HUES64 (cell line): ENCODE results near the gene ADAMTS15.

Experiments used
- H3K27ac ChIP-seq: 2 replicates; pipeline ENCODE4 v1.7.0; 2013; ENCODE audit warnings: low read depth, low read length, inconsistent platforms
- H3K27me3 ChIP-seq: 2 replicates; pipeline ENCODE4 v1.6.1; 2013; ENCODE audit warnings: mild to moderate bottlenecking, low read length; ENCODE audit not compliant: insufficient read depth
- H3K36me3 ChIP-seq: 2 replicates; pipeline ENCODE4 v1.6.1; 2013; ENCODE audit warnings: mild to moderate bottlenecking, low read length; ENCODE audit not compliant: insufficient read depth
- H3K4me1 ChIP-seq: 2 replicates; pipeline ENCODE4 v1.6.1; 2013; ENCODE audit warnings: mild to moderate bottlenecking, low read length, moderate library complexity; ENCODE audit not compliant: insufficient read depth
- H3K4me3 ChIP-seq: 2 replicates; pipeline ENCODE4 v1.5.1; 2013; ENCODE audit warnings: mild to moderate bottlenecking, low read length, moderate library complexity
- H3K9ac ChIP-seq: 2 replicates; pipeline ENCODE4 v1.6.1; 2013; ENCODE audit warnings: mild to moderate bottlenecking, low read depth, low read length
- H3K9me3 ChIP-seq: 2 replicates; pipeline ENCODE4 v1.6.1; 2013; ENCODE audit warnings: low read depth, low read length; ENCODE audit not compliant: insufficient read depth
- WGBS: fragments of 150-250, 120-280 bp; methylation state at CpG from one replicate; pipeline ENCODE4 v1.1.7; 2013; ENCODE audit warnings: missing lambda C conversion rate; 5-methylcytosine and 5-hydroxymethylcytosine counted together

Gene ADAMTS15

DNA sequence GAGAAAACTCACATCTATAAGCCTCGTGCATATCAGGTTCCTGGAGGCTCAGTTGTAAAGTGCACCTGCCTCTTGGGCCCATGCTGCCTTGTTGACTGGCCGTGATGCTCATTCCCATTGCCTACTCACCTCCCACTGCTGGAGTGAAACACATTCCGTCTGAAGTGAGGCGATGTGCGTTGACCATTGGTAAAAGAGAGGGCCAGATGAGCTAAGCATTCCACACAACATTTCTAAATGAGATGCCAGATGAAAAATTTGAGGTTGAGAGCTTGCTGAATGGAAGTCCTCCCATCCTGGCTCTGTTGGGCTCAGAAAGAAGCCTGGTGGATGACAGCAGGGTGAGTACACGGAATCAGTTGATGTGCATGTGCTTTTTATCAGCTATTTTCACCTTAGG is 8.6 kb upstream of the ADAMTS15 start:
- Histone ChIP-seq H3K4me3 (no peak overlapping the region), H3K36me3 (no peaks in the 10 kb centered on the region), H3K4me1 (no peaks in the 10 kb centered on the region; the same call in 1 of the 2 replicates), H3K9me3 (no peaks in the 10 kb centered on the region), H3K9ac (no peak overlapping the region), H3K27ac (no peak overlapping the region), H3K27me3 (0 out of 2 replicates have a peak, but pooled peaks cover 3% of the 10 kb centered on the region)
- WGBS = 85% methylated on average over 6 of the region's 6 CpGs

DNA sequence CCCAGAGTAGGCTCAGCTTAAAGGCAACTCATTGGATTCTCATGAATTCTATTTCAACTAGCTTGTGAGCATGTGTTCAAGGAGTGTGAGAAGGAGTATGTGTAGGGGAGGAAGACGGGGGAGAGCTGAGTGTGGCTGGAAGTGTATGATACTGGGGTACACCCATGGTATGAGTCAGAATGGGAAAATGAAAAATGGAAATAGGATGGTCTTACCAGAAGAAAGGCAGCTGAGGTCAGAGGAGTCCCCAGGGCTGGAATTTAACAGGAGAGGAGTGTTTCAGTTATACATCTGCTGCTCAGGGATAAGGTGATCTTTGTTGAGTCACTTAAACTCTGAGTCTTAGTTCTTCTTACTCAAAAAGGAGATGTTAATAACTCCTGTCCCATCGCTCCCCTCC is 6.7 kb upstream of the ADAMTS15 start:
- Histone ChIP-seq H3K4me1 (no peaks in the 10 kb centered on the region), H3K27ac (no peak overlapping the region), H3K9me3 (no peaks in the 10 kb centered on the region), H3K27me3 (peaks cover 14% of the 10 kb centered on the region), H3K9ac (no peak overlapping the region), H3K36me3 (no peaks in the 10 kb centered on the region), H3K4me3 (no peak overlapping the region)
- 95% methylated on average over 1 of the region's 2 CpGs for WGBS

DNA sequence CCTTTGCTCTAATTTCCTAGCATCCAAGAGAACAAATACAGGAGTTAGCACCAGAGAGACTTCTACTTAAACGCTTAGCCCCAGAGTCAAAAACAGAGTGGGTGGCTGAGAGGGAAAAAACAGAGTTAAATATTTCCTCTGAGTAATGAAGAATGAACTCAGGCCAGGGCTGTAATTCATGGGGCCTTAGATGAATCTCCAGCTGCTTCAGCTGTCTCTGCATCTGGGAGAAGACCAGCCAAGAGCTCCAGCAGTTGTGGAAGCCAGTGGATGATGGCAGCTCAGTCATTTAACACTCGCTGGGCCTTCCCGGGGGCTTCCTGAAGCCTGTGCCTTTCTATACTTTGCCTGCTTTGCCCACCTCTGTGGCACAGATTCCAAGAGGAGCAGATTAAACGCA is 5.7 kb upstream of the ADAMTS15 start:
- H3K4me3 ChIP-seq = no peak overlapping the region
- no peaks in the 10 kb centered on the region for H3K4me1 ChIP-seq
- no peak overlapping the region for H3K9ac ChIP-seq
- peaks cover 22% of the 10 kb centered on the region for H3K27me3 ChIP-seq
- no peaks in the 10 kb centered on the region for H3K36me3 ChIP-seq
- WGBS = 90% methylated on average over 4 of the region's 4 CpGs
- H3K27ac ChIP-seq = no peak overlapping the region
- H3K9me3 ChIP-seq = no peaks in the 10 kb centered on the region

DNA sequence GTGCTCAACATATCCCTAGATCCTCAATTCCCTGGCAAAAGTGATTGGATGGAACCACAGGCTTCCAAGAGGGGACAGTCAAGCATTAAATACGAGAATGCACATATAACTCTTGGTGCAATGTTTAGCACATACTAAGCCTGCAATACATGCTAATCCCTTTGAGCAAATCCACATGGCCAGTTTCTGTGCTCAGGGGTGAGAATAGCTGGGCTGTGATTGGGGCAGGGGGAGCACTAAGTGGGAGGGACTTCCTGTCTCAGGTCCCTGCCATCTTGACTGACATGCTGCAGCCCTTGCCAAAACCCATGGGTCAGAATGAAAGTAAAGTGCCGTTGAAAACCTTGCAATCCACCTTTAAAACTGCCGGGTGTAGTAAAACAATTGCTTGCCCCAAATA is 2.7 kb upstream of the ADAMTS15 start:
- 92% methylated on average over 3 of the region's 3 CpGs for WGBS
- Histone ChIP-seq H3K36me3 (no peaks in the 10 kb centered on the region), H3K9ac (no peak overlapping the region)

DNA sequence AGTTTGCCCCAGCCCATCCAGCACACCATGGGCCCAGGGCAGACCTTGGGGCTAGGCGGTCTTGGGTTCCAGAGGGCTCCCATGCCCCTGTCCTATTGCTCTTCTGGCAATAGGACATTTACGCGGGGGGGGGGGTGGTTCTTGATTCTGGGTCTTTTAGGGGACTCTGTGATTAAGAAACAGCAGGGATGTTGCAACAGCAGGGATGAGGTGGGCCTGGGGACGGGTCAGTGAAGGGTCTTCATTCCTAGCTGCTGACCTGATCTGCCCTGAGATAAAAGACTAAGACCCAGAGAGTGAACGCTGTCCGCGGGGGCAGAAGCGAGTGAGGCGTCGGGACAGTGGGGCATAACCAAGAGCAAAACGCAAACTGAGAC is 418 bp upstream of the ADAMTS15 start:
- Histone ChIP-seq H3K9ac (no peak overlapping the region), H3K4me3 (peak overlapping the region; percentile 59), H3K4me1 (no peaks in the 10 kb centered on the region), H3K27me3 (peaks cover 71% of the 10 kb centered on the region), H3K36me3 (no peaks in the 10 kb centered on the region), H3K9me3 (no peaks in the 10 kb centered on the region), H3K27ac (no peak overlapping the region)
- WGBS = 11% methylated on average over 11 of the region's 11 CpGs

More for the DNA sequence above, 2.7 kb upstream of the ADAMTS15 start:
- peaks cover 52% of the 10 kb centered on the region for H3K27me3 ChIP-seq
- no peak overlapping the region for H3K27ac ChIP-seq
- no peak overlapping the region for H3K4me3 ChIP-seq
- H3K9me3 ChIP-seq = no peaks in the 10 kb centered on the region
- no peaks in the 10 kb centered on the region for H3K4me1 ChIP-seq

DNA sequence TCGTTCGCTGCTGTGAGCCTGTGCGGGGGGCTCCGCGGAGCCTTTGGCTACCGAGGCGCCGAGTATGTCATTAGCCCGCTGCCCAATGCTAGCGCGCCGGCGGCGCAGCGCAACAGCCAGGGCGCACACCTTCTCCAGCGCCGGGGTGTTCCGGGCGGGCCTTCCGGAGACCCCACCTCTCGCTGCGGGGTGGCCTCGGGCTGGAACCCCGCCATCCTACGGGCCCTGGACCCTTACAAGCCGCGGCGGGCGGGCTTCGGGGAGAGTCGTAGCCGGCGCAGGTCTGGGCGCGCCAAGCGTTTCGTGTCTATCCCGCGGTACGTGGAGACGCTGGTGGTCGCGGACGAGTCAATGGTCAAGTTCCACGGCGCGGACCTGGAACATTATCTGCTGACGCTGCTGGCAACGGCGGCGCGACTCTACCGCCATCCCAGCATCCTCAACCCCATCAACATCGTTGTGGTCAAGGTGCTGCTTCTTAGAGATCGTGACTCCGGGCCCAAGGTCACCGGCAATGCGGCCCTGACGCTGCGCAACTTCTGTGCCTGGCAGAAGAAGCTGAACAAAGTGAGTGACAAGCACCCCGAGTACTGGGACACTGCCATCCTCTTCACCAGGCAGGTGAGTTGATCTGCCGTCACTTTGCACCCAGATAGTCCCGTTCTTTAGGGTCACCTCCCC is 1.0 kb downstream of the ADAMTS15 start:
- H3K27ac ChIP-seq = no peak overlapping the region
- WGBS = 2% methylated on average over 64 of the region's 64 CpGs
- peaks cover 85% of the 10 kb centered on the region for H3K27me3 ChIP-seq
- no peaks in the 10 kb centered on the region for H3K9me3 ChIP-seq
- no peak overlapping the region for H3K9ac ChIP-seq
- no peaks in the 10 kb centered on the region for H3K36me3 ChIP-seq
- no peaks in the 10 kb centered on the region for H3K4me1 ChIP-seq
- peak overlapping the region; percentile 59 for H3K4me3 ChIP-seq

DNA sequence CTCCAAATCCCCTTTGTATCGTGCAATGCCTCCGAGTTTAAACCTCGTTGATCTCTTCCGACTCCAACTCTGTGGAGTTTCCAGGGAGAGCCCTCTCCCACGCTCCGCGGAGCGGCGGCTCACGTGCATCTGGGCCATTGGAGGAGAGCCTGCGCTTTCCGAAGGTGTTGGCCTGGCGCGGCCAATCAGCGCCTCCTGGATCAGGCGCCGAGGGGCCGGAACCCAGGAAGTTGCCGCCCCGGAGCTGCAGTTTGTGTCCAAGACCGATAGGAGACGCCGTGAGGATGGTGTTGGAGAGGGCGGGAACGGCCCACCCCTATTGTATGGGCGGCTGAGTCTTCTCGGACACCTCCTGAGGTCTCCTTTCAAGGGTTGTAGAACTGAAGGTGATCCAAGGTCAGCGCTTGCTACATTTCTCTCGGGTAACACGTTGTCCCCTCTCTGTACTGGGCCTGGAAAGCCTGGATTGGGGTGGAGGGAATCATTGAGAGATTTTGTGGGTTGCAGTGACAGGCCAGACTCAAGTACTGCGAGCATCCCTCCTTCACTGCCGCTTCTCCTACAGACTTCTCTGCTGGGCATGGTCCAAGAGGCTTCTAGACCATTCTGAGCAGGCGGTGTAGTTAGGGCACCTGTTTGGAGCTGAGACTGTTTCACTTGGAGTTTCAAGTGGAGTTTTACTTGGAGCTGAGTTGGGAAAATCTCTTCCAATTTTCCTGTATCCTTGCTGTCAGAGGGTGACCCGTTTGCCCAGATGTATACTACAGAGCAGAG is 1.7 kb downstream of the ADAMTS15 start:
- Histone ChIP-seq H3K4me3 (peak overlapping the region; percentile 59), H3K27ac (no peak overlapping the region), H3K4me1 (no peaks in the 10 kb centered on the region), H3K36me3 (no peaks in the 10 kb centered on the region), H3K27me3 (peaks cover 92% of the 10 kb centered on the region), H3K9me3 (no peaks in the 10 kb centered on the region), H3K9ac (no peak overlapping the region)
- 18% methylated on average over 34 of the region's 34 CpGs for WGBS

DNA sequence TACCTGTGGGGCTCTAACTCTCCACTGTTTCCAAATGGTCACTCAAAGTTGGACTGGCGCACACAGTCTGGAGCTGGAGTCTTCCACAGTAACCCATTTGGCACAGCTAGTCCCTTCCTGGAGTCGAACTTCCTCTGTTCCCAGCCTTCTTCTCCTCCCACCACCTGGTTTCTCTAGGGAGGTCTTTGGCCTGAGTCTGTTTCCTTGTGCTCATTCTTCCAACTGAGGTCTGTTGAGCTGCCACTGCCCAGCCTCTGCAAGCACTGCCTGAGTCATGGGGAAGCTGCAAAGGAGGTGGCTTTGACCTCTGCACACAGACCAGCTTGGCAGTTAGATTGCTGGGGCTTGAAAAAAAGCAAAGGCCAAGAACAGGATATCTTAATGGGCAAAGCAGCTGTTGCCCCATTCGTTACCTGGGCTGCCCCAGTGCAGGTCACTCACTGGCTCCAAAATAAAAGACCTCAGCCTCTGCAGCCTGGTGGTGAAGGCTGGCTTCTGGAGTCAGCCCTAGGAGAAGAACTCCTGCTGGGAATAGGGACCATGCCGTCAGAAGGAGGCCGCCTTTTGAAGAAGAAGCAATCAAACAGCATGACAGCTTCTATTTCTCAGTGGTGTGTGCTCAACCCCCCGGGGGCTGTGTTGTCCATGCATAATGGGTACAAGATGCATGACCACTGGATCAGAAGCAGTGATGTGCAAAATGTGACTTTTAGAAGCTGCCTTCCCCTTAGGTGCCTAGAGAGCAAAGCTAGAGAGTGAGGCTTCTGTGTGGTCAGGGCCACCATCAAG is 3.0 kb downstream of the ADAMTS15 start:
- Histone ChIP-seq H3K27ac (no peak overlapping the region), H3K36me3 (no peaks in the 10 kb centered on the region), H3K27me3 (peaks cover 92% of the 10 kb centered on the region), H3K4me3 (no peak overlapping the region), H3K9ac (no peak overlapping the region), H3K4me1 (no peaks in the 10 kb centered on the region), H3K9me3 (no peaks in the 10 kb centered on the region)
- WGBS = 61% methylated on average over 6 of the region's 6 CpGs

DNA sequence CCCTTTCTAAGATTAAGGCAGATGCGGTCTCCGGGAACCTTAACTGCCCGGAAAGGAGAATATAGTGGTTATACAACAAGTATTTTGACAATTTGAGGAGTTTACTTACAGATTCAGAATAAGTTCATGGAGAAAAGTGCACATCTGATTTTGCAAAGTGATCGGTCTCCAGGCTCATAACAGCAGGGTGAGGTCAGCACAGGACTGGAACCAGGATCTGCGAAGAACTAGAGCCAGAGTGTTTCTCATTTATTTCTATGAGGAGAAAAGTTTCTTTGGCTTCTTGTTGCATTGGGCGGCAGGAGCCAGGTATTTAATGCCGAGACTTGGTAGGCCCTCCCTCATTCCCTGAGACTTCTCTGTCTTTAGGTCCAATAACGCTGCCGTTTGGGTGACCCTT is 3.7 kb downstream of the ADAMTS15 start:
- Histone ChIP-seq H3K4me3 (no peak overlapping the region), H3K27ac (no peak overlapping the region), H3K9ac (no peak overlapping the region), H3K36me3 (no peaks in the 10 kb centered on the region), H3K4me1 (no peaks in the 10 kb centered on the region), H3K27me3 (peaks cover 84% of the 10 kb centered on the region), H3K9me3 (no peaks in the 10 kb centered on the region)
- WGBS = 93% methylated on average over 7 of the region's 9 CpGs

DNA sequence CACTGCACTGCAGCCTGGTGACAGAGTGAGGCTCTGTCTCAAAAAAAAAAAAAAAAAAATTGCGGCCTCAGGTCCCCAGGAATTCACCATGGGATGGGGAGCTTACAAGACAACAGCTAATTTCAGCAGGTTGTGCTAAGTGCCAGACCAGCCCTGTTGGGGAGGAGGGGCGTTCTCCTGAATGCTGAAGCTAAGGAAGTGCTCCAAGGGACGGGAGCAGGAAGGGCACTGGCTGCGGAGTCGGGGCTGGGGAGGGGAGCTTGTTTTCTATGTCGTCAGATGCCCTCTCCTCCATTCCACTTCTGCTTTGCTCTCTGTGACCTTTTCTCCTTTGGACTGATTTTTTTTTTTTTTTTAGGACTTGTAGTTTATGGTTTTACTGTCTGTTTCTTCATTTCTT is 4.5 kb downstream of the ADAMTS15 start:
- Histone ChIP-seq H3K36me3 (no peaks in the 10 kb centered on the region), H3K4me1 (no peaks in the 10 kb centered on the region), H3K27me3 (peaks cover 78% of the 10 kb centered on the region), H3K4me3 (no peak overlapping the region), H3K9me3 (no peaks in the 10 kb centered on the region), H3K27ac (no peak overlapping the region), H3K9ac (no peak overlapping the region)
- 56% methylated on average over 3 of the region's 6 CpGs for WGBS
